ENCODE measurements around the gene TOP1.

The TOP1 gene

GRCh38 chr20:41004531-41005360, 23.9 kb upstream of the TOP1 start:
- no peak for DNase-seq (ENCODE audit: low read depth in 2 of 2)

DNA sequence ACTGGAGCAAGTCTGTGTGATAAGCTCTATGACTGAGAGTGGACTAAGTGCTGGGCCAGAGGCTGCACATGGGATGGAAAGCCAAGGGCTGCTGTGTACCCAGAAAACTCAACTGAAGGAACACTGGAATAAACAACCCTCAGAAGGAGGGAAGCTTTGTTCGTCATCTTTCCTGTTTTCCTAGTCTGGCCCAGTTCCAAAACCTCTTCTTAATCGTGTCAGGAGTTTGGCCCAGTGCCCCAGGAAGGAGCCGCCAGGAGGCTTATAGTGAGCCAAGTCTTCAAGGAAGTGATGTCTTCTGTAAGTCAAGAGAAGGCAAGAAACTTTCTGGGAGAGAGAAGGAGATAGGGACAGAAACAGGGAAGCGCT, 23.3 kb upstream of the TOP1 start:
- no peak for DNase-seq (ENCODE audit: low read depth in 2 of 2)

- DNase-seq (ENCODE audit: low read depth in 2 of 2), result no peak
Measured at GRCh38 chr20:41006126-41006935, 22.3 kb upstream of the TOP1 start.

DNA sequence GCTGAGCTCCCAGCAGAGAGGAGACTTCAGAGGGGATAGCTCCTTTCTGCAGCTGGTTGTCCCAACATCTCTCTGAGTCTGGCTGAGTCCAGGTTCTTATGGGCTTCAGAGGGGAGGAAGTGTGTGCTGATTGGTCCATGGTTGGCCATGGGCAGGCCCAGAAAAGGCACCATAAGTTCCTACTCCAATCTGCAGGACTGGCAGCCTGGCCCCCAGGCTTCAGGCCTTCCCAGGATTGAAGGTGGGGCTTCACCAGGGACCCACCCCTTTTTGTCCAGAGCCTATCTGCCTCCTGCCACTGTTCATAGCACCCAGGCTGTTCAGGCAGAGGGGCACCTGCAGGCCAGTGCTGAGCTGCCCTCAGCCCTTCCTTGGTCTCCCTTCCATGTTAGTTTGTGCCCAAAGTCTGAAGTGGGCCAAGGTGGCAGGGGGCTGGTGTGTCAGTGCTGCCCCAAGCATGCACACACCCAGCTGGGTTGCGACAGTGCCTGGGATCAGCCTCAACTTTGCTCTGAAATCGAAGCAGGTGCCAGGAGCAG, 21.6 kb upstream of the TOP1 start:
- no peak for DNase-seq (ENCODE audit: low read depth in 2 of 2)

- no peak for DNase-seq (ENCODE audit: low read depth in 2 of 2)
Measured at GRCh38 chr20:41007481-41007880, 21.1 kb upstream of the TOP1 start.

DNA sequence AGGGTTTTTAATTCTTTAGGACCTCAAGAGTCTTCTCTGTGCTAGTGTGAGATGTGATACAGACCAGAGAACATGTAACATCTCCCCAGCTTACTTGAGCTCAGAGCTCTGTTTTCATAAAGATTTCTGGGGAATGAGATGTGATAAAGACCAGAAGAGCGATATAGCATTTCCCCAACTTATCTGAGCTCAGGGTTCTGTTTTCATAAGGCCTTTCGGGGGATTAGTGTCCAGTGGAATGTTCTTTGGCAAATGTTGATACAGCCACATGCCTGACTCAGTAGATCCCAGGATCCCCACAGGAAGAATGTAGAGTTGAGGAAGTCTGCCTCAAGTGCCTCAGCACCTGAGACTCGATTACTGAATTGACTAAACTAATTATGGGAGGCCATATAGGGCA, 18.7 kb upstream of the TOP1 start:
- no peak for DNase-seq (ENCODE audit: low read depth in 2 of 2)

DNA sequence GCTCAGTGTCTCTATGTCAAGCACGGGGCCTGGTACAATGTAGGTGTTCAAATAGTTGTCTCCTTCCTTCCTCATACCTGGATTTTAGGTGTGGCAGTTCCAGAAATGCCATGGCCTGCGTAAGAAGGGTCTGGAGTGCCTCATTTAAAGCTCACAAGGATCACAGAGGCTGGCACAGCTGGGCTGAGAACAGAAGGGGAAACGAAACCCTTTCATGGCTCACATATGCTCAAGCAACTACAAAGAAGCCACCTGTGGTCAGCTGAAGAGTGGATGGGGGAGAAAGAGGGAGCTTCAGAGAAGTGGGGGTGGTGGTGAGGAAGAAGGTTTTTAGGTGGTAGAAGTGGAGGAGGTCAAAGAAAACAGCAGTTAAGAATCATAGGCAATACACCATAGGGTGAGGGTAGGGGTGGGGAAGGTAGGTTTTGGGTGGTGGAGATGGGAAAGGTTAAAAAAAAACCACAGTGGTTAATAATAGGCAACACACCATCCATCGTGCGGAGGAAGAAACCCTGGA, 17.0 kb upstream of the TOP1 start:
- DNase-seq (ENCODE audit: low read depth in 2 of 2), result no peak

- DNase-seq (ENCODE audit: low read depth in 2 of 2), result no peak
Measured at GRCh38 chr20:41014561-41015088, 14.0 kb upstream of the TOP1 start.

GRCh38 chr20:41017448-41018042, 11.1 kb upstream of the TOP1 start:
- no peak for DNase-seq (ENCODE audit: low read depth in 2 of 2)

- DNase-seq (ENCODE audit: low read depth in 2 of 2), result no peak
Measured at GRCh38 chr20:41018153-41018552, 10.5 kb upstream of the TOP1 start.

GRCh38 chr20:41023549-41023948, 5.1 kb upstream of the TOP1 start:
- DNase-seq (ENCODE audit: low read depth in 2 of 2), result no peak

DNA sequence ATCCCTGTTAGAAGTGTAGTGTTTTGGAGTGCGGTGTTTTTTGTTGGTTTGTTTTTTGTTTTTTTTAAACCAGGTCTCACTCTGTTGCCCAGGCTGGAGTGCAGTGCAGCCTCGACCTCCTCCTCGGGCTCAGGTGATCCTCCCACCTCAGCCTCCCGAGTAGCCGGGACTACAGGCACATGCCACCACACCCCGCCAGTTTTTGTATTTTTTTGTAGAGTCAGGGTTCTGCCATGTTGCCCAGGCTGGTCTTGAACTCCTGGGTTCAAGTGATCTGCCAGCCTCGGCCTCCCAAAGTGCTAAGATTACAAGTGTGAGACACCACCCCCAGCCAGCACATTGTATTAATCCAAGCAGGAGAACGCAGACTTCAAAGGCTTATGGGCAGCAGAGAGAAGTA, 1.3 kb upstream of the TOP1 start:
- DNase-seq (ENCODE audit: low read depth in 2 of 2), result no peak

DNA sequence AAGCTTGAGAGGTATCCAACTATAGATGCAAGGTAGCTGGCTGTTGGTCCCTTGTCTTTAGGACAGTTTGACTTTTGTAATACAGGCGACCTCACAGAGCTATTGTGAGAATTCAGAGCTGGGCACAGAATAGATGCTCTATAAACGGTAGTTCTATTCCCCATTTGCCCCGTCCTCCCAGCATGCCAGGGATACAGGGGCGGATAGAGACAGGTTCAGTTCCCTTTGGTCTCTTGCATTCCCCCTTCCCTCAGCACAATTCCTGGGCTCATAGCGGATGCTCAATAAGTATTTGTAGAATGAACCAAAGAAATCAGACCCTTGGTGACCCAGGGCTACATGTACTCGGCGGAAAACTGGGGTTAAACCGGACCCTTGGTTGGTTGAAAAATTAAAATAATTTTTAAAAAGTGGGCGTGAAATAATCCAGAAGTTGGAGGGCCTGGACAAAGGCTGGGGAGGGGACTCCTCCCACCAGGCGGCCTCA, 707 bp upstream of the TOP1 start:
- no peak for DNase-seq (ENCODE audit: low read depth in 2 of 2)

DNA sequence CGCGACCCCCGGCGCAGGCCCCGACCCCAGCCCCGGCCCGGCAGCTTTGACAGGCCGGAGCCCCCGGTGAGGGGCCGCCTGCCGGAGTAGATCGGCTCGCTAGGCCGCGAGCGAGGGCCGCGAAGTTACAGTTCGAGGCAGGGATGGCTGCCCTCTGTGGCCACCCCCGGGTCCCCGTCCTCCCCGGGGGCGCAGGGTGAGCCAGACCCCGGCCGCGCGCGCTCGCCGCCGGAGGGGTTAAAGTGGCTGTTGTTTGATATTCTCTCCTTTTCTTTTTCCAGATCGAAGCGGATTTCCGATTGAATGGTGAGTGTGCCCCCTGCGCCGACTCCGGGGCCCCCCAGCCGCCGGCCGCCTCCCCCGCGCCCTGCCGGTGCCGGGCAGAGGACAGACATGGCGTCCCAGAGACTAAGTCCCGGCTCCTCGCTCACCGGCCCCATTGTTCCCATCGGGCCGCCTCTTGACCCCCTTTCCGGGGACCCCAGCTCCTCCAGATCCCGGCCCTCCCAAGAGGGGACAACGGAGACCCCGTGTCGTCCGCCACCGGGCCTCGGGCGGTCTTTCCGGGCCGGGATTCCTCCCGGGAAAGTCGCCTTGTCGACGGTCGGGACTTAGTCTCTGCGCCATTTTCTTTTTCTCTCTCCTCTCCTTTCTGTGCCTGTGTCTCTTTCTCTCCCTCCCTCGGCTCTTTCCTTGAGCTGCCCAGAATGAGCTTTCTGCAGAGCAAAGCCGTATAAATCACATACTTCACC, 704 bp downstream of the TOP1 start:
- peak in 1 of 2 experiments; percentile 17 for DNase-seq (ENCODE audit: low read depth in 2 of 2)

DNA sequence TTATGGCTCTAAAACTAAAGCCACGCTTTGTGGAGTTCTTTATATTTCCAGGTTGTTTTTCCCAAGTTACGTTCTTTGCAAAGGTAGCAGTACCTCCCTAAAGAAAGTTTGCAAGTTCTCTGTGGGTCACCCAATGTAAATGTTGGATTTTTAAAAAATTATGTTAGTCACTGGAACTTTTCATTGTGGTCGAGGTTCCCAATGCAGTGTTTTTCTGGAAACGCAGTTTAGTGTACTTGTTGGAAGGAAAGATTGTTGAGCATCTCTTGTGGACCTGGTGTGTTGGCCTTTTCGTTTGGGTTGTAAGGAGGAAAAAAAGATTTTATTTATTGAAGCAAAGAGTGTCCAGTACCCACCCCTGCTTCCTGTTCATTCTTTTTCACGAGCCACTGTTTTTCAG, 1.4 kb downstream of the TOP1 start:
- DNase-seq (ENCODE audit: low read depth in 2 of 2), result no peak

DNA sequence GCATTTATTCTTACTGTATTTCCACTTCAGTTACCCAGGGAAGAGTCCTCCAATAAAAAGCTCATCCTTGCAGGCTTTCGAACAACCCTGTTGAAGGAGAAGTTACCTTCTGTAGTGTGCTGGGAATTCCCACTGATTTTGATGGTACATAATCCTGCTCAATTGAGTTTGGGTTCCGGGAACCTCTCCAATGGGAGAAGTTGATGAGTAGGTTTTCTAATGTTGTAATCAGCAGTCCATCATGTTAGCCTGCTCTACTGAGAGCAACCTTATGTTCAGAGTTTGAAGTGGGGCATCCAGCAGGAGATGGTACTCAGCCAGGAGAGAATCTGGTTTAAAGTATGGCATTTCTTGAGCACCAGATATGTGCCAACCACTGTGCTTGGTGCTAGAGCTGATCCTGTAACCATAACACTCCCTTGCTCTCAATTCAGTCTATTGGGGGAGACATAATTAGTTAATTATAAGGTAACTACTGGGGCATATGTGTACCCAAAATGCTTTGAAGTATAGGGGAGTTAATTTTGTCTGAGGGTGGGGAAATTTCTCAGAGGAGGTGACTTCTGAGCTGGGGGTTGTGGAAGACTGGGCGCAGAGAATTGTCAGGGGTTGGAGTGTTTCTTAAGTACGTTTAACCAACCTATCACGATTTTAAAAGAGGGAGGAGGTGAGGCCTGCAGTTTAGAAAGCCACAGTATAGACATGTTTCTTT, 2.1 kb downstream of the TOP1 start:
- no peak for DNase-seq (ENCODE audit: low read depth in 2 of 2)

GRCh38 chr20:41031243-41031619, 2.6 kb downstream of the TOP1 start:
- DNase-seq (ENCODE audit: low read depth in 2 of 2), result no peak

DNA sequence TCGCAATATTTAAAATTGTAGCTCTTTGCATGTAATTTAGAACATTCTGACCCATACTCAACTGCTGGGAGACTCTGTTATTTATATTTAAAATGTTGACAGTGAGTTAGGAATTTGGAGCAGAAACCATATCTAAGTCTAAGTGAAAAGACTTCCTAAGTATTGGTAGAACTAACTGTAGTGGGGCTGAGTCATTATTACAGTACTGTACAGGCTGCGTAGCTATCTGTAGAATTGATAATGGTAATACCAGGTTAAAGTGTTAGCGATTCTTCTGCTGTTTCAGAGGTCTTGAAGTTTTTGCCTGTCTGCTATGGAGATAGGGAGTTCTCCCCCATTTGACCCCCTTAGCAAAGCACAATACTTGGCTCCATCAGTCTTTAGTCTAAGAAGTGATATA, 3.6 kb downstream of the TOP1 start:
- no peak for DNase-seq (ENCODE audit: low read depth in 2 of 2)

- DNase-seq (ENCODE audit: low read depth in 2 of 2), result no peak
Measured at GRCh38 chr20:41034239-41034638, 5.6 kb downstream of the TOP1 start.

GRCh38 chr20:41035207-41035606, 6.6 kb downstream of the TOP1 start:
- no peak for DNase-seq (ENCODE audit: low read depth in 2 of 2)

- DNase-seq (ENCODE audit: low read depth in 2 of 2), result no peak
Measured at GRCh38 chr20:41037179-41037578, 8.6 kb downstream of the TOP1 start.

All from stimulated activated CD4-positive, alpha-beta T cell treated with anti-CD3 and anti-CD28 coated beads, Interleukin-12 subunit alpha, Interleukin-12 subunit beta, amount 100 ng/mL, for 24 hours (primary cell).